GM12873 (cell line): ENCODE results near the gene COG6.

Experiments used
- TF ChIP-seq, protein P1 (sequence below): IDR thresholded peaks from 2 replicates; pipeline ENCODE4 v1.5.1; 2012; ENCODE audit warnings: low read depth, mild to moderate bottlenecking, moderate library complexity, low read length, control low read depth; ENCODE audit not compliant: insufficient read depth; ENCODE audit errors: missing control alignments

COG6 gene

DNA sequence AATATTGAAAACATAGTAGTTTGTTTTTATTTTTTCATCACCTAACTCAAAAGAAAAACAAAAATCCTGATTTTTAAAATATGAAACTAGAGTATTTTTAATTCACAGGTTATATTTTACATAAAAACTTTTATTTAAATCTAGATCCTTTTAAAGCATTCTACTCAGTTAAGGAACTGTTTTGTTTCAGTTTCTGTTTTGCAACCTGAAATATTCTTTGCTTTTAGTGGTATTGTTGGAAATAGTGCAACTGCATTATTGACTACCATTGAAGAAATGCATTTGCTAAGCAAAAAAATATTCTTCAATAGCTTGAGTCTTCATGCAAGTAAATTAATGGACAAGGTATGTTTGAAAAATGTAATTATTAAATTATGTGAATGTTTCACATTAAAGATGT, 43.8 kb downstream of the COG6 start:
- TF ChIP-seq, protein P1, sequence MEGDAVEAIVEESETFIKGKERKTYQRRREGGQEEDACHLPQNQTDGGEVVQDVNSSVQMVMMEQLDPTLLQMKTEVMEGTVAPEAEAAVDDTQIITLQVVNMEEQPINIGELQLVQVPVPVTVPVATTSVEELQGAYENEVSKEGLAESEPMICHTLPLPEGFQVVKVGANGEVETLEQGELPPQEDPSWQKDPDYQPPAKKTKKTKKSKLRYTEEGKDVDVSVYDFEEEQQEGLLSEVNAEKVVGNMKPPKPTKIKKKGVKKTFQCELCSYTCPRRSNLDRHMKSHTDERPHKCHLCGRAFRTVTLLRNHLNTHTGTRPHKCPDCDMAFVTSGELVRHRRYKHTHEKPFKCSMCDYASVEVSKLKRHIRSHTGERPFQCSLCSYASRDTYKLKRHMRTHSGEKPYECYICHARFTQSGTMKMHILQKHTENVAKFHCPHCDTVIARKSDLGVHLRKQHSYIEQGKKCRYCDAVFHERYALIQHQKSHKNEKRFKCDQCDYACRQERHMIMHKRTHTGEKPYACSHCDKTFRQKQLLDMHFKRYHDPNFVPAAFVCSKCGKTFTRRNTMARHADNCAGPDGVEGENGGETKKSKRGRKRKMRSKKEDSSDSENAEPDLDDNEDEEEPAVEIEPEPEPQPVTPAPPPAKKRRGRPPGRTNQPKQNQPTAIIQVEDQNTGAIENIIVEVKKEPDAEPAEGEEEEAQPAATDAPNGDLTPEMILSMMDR: no peak

DNA sequence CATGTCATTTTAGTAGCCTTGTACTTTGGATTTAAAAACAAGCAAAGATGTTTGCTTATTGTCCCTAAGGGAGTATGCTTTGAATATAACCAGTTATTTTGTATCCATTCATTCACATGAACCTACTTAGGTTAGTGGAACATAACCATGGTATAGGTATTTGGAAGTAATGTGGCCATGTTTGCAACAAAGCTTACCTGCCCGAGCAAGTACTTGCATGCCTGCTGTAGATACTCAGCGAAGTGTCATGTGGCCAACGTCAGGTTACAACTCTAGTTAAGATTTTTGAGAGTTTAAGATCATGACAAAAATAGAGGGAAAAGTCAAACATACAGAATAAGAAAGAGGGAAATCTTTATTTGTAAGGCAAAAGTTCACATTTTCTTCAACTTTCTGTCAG, 57.2 kb downstream of the COG6 start:
- TF ChIP-seq, protein P1: no peak

DNA sequence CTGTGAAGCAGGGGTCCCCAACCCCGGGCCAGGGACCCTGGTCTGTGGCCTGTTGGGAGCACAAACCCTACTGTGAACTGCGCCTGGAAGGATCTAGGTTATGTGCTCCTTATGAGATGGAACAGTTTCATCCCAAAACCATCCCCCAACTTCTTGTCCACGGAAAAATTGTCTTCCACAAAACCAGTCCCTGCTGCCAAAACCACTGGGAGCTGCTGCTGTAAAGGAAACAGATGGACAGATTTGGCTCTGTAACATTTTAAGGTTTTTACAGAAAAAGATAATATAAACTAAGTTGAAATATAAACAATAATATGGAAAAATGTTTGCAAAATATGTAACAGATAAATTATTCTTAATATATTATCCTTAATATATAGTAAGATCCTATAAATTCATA, 73.7 kb downstream of the COG6 start:
- TF ChIP-seq, protein P1: no peak

DNA sequence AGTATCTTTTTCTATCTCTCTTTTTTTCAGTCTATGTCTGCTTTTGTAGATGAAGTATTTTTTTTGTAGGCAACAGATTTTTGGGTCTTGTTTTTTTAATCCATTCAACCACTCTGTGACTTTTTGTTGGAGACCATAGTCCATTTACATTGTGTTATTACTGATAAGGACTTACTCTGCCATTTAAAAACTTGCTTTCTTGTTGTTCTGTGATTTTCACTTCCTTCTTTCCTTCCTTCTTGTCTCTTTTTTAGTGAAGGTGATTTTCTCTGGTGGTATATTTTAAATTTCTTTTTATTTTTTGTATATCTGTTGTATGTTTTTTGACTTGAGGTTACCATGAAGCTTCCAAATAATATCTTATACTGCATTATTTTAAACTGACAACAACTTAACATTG, 79.5 kb downstream of the COG6 start:
- TF ChIP-seq, protein P1: no peak

DNA sequence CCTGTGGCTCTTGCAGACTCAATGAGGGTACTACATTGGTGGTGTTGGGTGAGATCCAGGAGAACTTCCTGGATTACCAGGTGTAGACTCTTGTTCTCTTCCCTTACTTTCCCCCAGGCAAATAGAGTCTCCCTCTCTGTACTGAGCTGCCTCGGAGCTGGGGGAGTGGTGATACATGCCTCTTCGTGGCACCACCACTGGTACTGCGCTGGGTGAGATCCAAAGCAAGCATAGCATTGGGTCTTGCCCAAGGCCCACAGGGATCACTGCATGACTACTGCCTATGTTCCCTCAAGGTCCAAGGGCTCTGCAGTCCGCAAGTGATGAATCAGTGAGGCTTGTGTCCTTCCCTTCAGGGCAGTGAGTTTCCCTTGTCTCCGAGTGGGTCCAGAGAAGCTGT, 81.6 kb downstream of the COG6 start:
- TF ChIP-seq, protein P1: no peak

DNA sequence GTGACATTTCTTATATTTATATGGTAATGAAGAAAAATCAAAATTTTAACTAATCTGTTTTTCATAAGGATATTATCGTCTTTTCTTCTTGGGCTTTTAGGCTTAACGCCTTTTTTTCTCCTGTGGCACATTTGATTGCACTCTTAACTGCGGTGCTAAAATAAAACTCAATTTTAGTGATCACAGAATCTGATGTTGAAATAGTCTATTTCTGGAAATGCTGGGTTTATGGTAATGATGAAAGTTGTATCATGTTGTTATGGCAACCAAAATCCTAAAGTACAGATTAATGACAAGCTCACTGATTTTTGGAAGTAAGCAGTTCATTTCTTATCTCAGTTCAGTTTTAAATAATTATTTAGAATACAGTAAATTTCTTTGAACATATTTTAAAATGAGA, 85.3 kb downstream of the COG6 start:
- TF ChIP-seq, protein P1: no peak

DNA sequence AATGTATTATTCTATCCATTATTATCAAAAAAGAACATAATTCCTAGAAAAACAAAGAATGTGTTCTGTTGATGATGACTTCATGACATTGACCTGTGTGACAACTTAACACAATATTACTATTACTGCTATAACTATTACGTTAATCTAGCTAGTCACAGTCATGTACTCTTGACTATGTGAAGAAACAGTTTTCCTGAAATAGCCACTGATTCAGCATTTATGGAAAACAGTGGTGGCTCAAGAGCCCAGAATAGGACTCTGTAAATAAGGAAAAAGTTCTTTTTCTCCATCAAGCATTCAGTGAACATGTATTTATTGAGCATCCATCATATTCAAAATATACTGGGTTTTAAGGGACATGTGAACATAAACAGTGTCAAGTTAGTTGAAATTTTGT, 93.5 kb downstream of the COG6 start:
- TF ChIP-seq, protein P1: no peak
